Endothelial cell of umbilical vein (primary cell): ENCODE data around the gene CFAP77. TPM values are rescaled to one million over a fixed set of nuclear protein-coding genes. Genes with fewer than 3 reads are reported as not detected.

Source experiments
- BruUV-seq: library from RNA; stranded (reverse); fragments of 400-500 nt; replicated peaks from 2 replicates; lab custom pipeline; 2021; lab: Mats Ljungman, UMichigan
- CTCF ChIA-PET: fragments of 300-600, 350-600 bp; sonication (Branson Sonifier 250); formaldehyde crosslinking; loops from one replicate; lab custom pipeline; 2021; ENCODE audit warnings: antibody characterized with exemption, inconsistent platforms; lab: Charles Lee
- POLR2A ChIA-PET: fragments of 300-600, 350-600 bp; sonication (Branson Sonifier 250); formaldehyde crosslinking; loops from one replicate; lab custom pipeline; 2021; ENCODE audit warnings: antibody characterized with exemption, inconsistent platforms; lab: Charles Lee
- DNase-seq: peaks from one replicate; pipeline ENCODE4 v3.0.0-alpha.2; 2011; ENCODE audit warnings: low read depth, low spot score
- FAIRE-seq: peaks from 2 replicates; lab custom pipeline; 2011; peaks lifted over from hg19 to GRCh38; lab: Jason Lieb, UNC
- H2AFZ ChIP-seq: 2 replicates; pipeline ENCODE4 v1.6.0; 2012; ENCODE audit warnings: low read depth, low read length, control low read depth, inconsistent platforms
- H3K27ac ChIP-seq: 2 replicates; pipeline ENCODE4 v1.5.1; 2011; ENCODE audit warnings: low read depth, mild to moderate bottlenecking, control low read depth, low read length, moderate library complexity; ENCODE audit not compliant: insufficient read depth
- H3K27me3 ChIP-seq, 2 experiments: 2 replicates each; pipeline versions ENCODE4 v1.6.0 to v1.6.1; 2011; ENCODE audit warnings: low read length in 2 of 2, mixed read lengths in 1 of 2; ENCODE audit not compliant: control insufficient read depth in 2 of 2, insufficient read depth in 2 of 2
- H3K36me3 ChIP-seq, 2 experiments: 2 replicates in 1 of 2; 3 replicates in 1 of 2; pipeline ENCODE4 v1.5.1; 2011; ENCODE audit warnings: low read length in 2 of 2, mild to moderate bottlenecking in 1 of 2, moderate library complexity in 1 of 2; ENCODE audit not compliant: control insufficient read depth in 2 of 2, insufficient read depth in 2 of 2; ENCODE audit errors: extremely low read depth in 1 of 2
- H3K4me1 ChIP-seq: 3 replicates; pipeline ENCODE4 v1.5.1; 2011; ENCODE audit warnings: mild to moderate bottlenecking, low read length; ENCODE audit not compliant: control insufficient read depth, insufficient read depth; ENCODE audit errors: extremely low read depth
- H3K4me2 ChIP-seq: 2 replicates; pipeline ENCODE4 v1.6.1; 2011; ENCODE audit warnings: low read length, control low read depth, mixed read lengths; ENCODE audit not compliant: insufficient read depth
- H3K4me3 ChIP-seq, 3 experiments: fragments of 200-600 bp in 1 of 3; sonication (generic), shearing (Covaris generic) in 1 of 3; replicated peaks in 1 of 3; 2 replicates each; pipeline ENCODE4 v1.5.1; 2011 to 2016; ENCODE audit warnings: control low read depth in 3 of 3, low read length in 3 of 3, mild to moderate bottlenecking in 2 of 3, inconsistent platforms in 1 of 3, low read depth in 1 of 3, moderate library complexity in 1 of 3; ENCODE audit not compliant: insufficient read depth in 1 of 3
- H3K79me2 ChIP-seq: 2 replicates; pipeline ENCODE4 v1.6.0; 2012; ENCODE audit warnings: low read length, inconsistent platforms; ENCODE audit not compliant: control insufficient read depth, insufficient read depth
- H3K9ac ChIP-seq: replicated peaks from 2 replicates; pipeline ENCODE3; 2011; ENCODE audit warnings: low read length, control low read depth; ENCODE audit not compliant: insufficient read depth; ENCODE audit errors: extremely low read depth
- H3K9me1 ChIP-seq: replicated peaks from 3 replicates; pipeline ENCODE4 v1.6.0; 2011; ENCODE audit warnings: mild to moderate bottlenecking, low read length; ENCODE audit not compliant: control insufficient read depth, insufficient read depth; ENCODE audit errors: extremely low read depth
- H3K9me3 ChIP-seq: replicated peaks from 2 replicates; pipeline ENCODE4 v1.5.1; 2012; ENCODE audit warnings: low read length, inconsistent platforms; ENCODE audit not compliant: control insufficient read depth, insufficient read depth
- H4K20me1 ChIP-seq: replicated peaks from 2 replicates; pipeline ENCODE3; 2011; ENCODE audit warnings: mild to moderate bottlenecking, low read length; ENCODE audit not compliant: control insufficient read depth, insufficient read depth; ENCODE audit errors: extremely low read depth
- CTCF ChIP-seq, 2 donors: IDR thresholded peaks; 1 replicate in 1 of 2; 2 replicates in 1 of 2; pipeline ENCODE4 v1.5.1; 2011; ENCODE audit warnings: low read length in 2 of 2, mild to moderate bottlenecking in 2 of 2, moderate library complexity in 2 of 2, control low read depth in 1 of 2, inconsistent platforms in 1 of 2, low read depth in 1 of 2; ENCODE audit not compliant: insufficient read depth in 1 of 2; ENCODE audit errors: extremely low read depth in 1 of 2
- EZH2 ChIP-seq: IDR thresholded peaks from 2 replicates; pipeline ENCODE4 v1.6.1; 2012; ENCODE audit warnings: borderline replicate concordance, low read depth, mild to moderate bottlenecking, moderate library complexity, low read length, inconsistent platforms; ENCODE audit not compliant: severe bottlenecking
- FOS ChIP-seq: IDR thresholded peaks from 2 replicates; pipeline ENCODE4 v1.6.1; 2011; ENCODE audit warnings: mild to moderate bottlenecking, low read length, moderate library complexity, borderline replicate concordance; ENCODE audit not compliant: insufficient read depth
- GATA2 ChIP-seq: IDR thresholded peaks from 2 replicates; pipeline ENCODE4 v1.7.0; 2011; ENCODE audit warnings: low read depth, mild to moderate bottlenecking, moderate library complexity, mixed read lengths, low read length; ENCODE audit not compliant: insufficient read length, insufficient read depth
- MAX ChIP-seq: IDR thresholded peaks from 2 replicates; pipeline ENCODE4 v1.6.1; 2011; ENCODE audit not compliant: insufficient read depth, insufficient read length
- POLR2A ChIP-seq: IDR thresholded peaks from 2 replicates; pipeline ENCODE4 v1.6.1; 2012; ENCODE audit warnings: low read depth, mild to moderate bottlenecking, control low read depth, low read length
- dilution Hi-C: fragments of 300-500 bp; cut with MboI; formaldehyde crosslinking; loops from one replicate; pipeline ENCODE4 v1.15.0; 2019; ENCODE audit warnings: low sequenced_read_pairs; ENCODE audit not compliant: extremely low pct_ligation_motif_present
- intact Hi-C: fragments of 100-400 bp; cut with micrococcal nuclease; formaldehyde crosslinking; loops from one replicate; pipeline ENCODE4 v1.10.0; 2022
- polyA plus RNA-seq, 4 experiments: library from polyadenylated mRNA; depleted of rRNA in 3 of 4; stranded (reverse) in 3 of 4; unstranded in 1 of 4; fragments of >200 nt; gene quantifications; 2 replicates each; pipeline versions ENCODE4 v1.2.1 to v1.2.3, GENCODE V29; 2011 to 2012; ENCODE audit warnings: missing spikeins in 1 of 4
- total RNA-seq: library from RNA; stranded (reverse); gene quantifications from 2 replicates; pipeline ENCODE4 v1.2.3, GENCODE V29; 2021

Gene CFAP77
- total and polyA plus RNA-seq, 2 donors (not counting 3 experiments of a cell fraction or from before 2014, with no cell fraction given): not detected

GRCh38 chr9:132516301-132516700 lies 106.3 kb downstream of the CFAP77 start:
- Histone ChIP-seq H3K79me2 (no peaks in the 10 kb centered on the region), H3K27me3 (peaks cover 0 to 2% of the 10 kb centered on the region in 2 experiments), H2AFZ (no peak overlapping the region), H3K4me2 (no peak overlapping the region), H3K9me1 (no peaks in the 10 kb centered on the region), H3K27ac (no peak overlapping the region), H3K9me3 (no peaks in the 10 kb centered on the region), H3K4me1 (no peaks in the 10 kb centered on the region), H4K20me1 (no peaks in the 10 kb centered on the region), H3K4me3 (no peak overlapping the region), H3K9ac (no peak overlapping the region), H3K36me3 (no peaks in the 10 kb centered on the region)
- POLR2A ChIA-PET: no interaction called here
- DNase-seq: no peak
- TF ChIP-seq EZH2: no peak
- TF ChIP-seq FOS: no peak
- TF ChIP-seq POLR2A: no peak
- TF ChIP-seq MAX: no peak
- FAIRE-seq: no peak
- dilution Hi-C loops (no loop called here), intact Hi-C loops (no loop called here)
- CTCF ChIA-PET: no interaction called here
- no TSS peak for BruUV-seq

DNA sequence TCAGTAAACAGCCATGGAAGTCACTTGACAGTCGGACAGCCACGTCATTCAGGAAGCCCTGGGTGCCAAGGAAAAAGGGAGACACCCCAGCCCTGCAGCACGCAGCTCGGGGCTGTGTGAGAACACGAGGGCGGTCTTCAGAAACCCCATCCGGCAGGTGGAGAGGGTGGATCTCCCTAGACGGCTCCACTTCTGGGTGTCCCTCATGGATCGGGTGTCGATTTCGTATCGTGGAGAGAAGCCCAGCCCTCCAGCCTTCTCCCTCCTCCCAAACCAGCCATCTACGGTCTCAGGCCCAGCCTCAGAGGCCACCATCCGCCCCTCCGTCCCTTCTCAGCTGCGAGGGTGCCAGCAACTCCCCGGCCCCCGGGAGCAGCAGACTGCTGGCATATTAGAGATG lies 106.9 kb downstream of the CFAP77 start:
- Histone ChIP-seq H3K9ac (no peak overlapping the region), H2AFZ (no peak overlapping the region), H3K27me3 (peaks cover 0 to 2% of the 10 kb centered on the region in 2 experiments), H3K4me3 (no peak overlapping the region), H3K79me2 (no peaks in the 10 kb centered on the region), H3K4me1 (no peaks in the 10 kb centered on the region), H3K9me1 (no peaks in the 10 kb centered on the region), H3K27ac (no peak overlapping the region), H3K4me2 (no peak overlapping the region), H4K20me1 (no peaks in the 10 kb centered on the region), H3K9me3 (no peaks in the 10 kb centered on the region), H3K36me3 (no peaks in the 10 kb centered on the region)
- FAIRE-seq: no peak
- TF ChIP-seq MAX (no peak), CTCF (IDR thresholded peaks at IDR 0.05; ENCODE audit: extremely low read depth in 1 of 2, insufficient read depth in 1 of 2, low read depth in 1 of 2, low read length in 2 of 2) (no peak), GATA2 (no peak)
- intact Hi-C loops: no loop called here
- dilution Hi-C loops: no loop called here
- ChIA-PET POLR2A (no interaction called here), CTCF (no interaction called here)
- no peak for DNase-seq
- no TSS peak for BruUV-seq
